Body of pancreas (tissue), 4 donors: ENCODE data around the gene SPATA16.

Experiments
- CTCF ChIP-seq, 7 experiments: fragments of 450-650 bp in 4 of 7; fragments of 200-600 bp in 3 of 7; sonication (generic) in 3 of 7; IDR thresholded peaks; one replicate each; pipeline ENCODE4 v1.5.1; 2016 to 2019; ENCODE audit warnings: antibody characterized with exemption in 7 of 7
- POLR2A ChIP-seq, 3 donors: fragments of 450-650 bp; IDR thresholded peaks; one replicate each; pipeline ENCODE4 v1.6.1; 2016; ENCODE audit warnings: antibody characterized with exemption in 3 of 3, mild to moderate bottlenecking in 2 of 3

GRCh38 chr3:172846103-172846561 is 294.9 kb downstream of the SPATA16 start:
- TF ChIP-seq CTCF (IDR thresholded peaks at IDR 0.05), result no peak
- TF ChIP-seq POLR2A (IDR thresholded peaks at IDR 0.05), result no peak
